GM12878 (cell line): ENCODE measurements around the gene CLEC18A. TPM values are rescaled to one million over a fixed set of nuclear protein-coding genes. Genes with fewer than 3 reads are reported as not detected.

ENCODE experiments used
- ATAC-seq: fragments of 200-7000 bp; cut with Tn5 transposase; 3 replicates; pipeline ENCODE4 v1.9.1; 2020; ENCODE audit warnings: mild to moderate bottlenecking, moderate library complexity
- BruUV-seq: library from RNA; stranded (reverse); fragments of 400-500 nt; replicated peaks from 2 replicates; lab custom pipeline; 2021; lab: Mats Ljungman, UMichigan
- CTCF ChIA-PET: fragments of 300-600 bp; sonication (Branson Sonifier 250); formaldehyde crosslinking; extraction: SDS; loops from one replicate; lab custom pipeline; 2021; ENCODE audit warnings: inconsistent platforms; lab: Yijun Ruan, JAX
- POLR2A ChIA-PET: fragments of 350-600 bp; formaldehyde crosslinking; extraction: SDS; loops from one replicate; lab custom pipeline; 2021; ENCODE audit warnings: inconsistent platforms; lab: Charles Lee
- RAD21 ChIA-PET: fragments of 300-600 bp; sonication (Branson Sonifier 250); formaldehyde crosslinking; loops from one replicate; lab custom pipeline; 2023; ENCODE audit warnings: antibody characterized with exemption; ENCODE audit not compliant: unreplicated experiment; lab: Charles Lee
- SMC1A ChIA-PET: fragments of 300-600 bp; sonication (Branson Sonifier 250); formaldehyde crosslinking; loops from one replicate; lab custom pipeline; 2023; ENCODE audit not compliant: unreplicated experiment, uncharacterized antibody; lab: Charles Lee
- DNase-seq: peaks from one replicate; pipeline ENCODE4 v3.0.0-alpha.2; 2011; ENCODE audit warnings: low read depth, low spot score
- FAIRE-seq: peaks from 3 replicates; lab custom pipeline; 2011; peaks lifted over from hg19 to GRCh38; lab: Jason Lieb, UNC
- H2AFZ ChIP-seq: 2 replicates; pipeline ENCODE4 v1.6.0; 2011; ENCODE audit warnings: low read depth, low read length, control low read depth; ENCODE audit not compliant: control insufficient read depth
- H3K27ac ChIP-seq: 2 replicates; pipeline ENCODE4 v1.5.1; 2011; ENCODE audit warnings: control low read depth; ENCODE audit not compliant: control insufficient read depth, insufficient read depth
- H3K27me3 ChIP-seq, 2 experiments: replicated peaks in 1 of 2; 2 replicates each; pipeline versions ENCODE4 v1.6.0 to v1.6.1; 2011; ENCODE audit warnings: low read length in 1 of 2; ENCODE audit not compliant: control insufficient read depth in 2 of 2, insufficient read depth in 2 of 2
- H3K36me3 ChIP-seq, 2 experiments: 2 replicates each; pipeline ENCODE4 v1.5.1; 2011; ENCODE audit warnings: low read length in 1 of 2; ENCODE audit not compliant: control insufficient read depth in 2 of 2, insufficient read depth in 2 of 2
- H3K4me1 ChIP-seq: 2 replicates; pipeline ENCODE4 v1.6.1; 2011; ENCODE audit warnings: mild to moderate bottlenecking, low read length, moderate library complexity, mixed read lengths; ENCODE audit not compliant: control insufficient read depth, insufficient read depth
- H3K4me2 ChIP-seq: 2 replicates; pipeline ENCODE4 v1.6.0; 2011; ENCODE audit warnings: control low read depth; ENCODE audit not compliant: control insufficient read depth, insufficient read depth
- H3K4me3 ChIP-seq: fragments of 200-600 bp; sonication (generic); 2 replicates; pipeline ENCODE4 v1.5.1; 2016
- H3K79me2 ChIP-seq: 2 replicates; pipeline ENCODE4 v1.6.0; 2011; ENCODE audit warnings: low read length; ENCODE audit not compliant: control insufficient read depth, insufficient read depth
- H3K9ac ChIP-seq: 2 replicates; pipeline ENCODE4 v1.8.0; 2011; ENCODE audit warnings: low read length, control low read depth, mixed read lengths; ENCODE audit not compliant: control insufficient read depth, insufficient read depth
- H3K9me3 ChIP-seq: replicated peaks from 3 replicates; pipeline ENCODE4 v1.5.1; 2011; ENCODE audit warnings: mild to moderate bottlenecking, low read length; ENCODE audit not compliant: control insufficient read depth, insufficient read depth
- H4K20me1 ChIP-seq: 2 replicates; pipeline ENCODE4 v1.6.0; 2011; ENCODE audit not compliant: control insufficient read depth, insufficient read depth
- ASH2L ChIP-seq: fragments of 300-600, 200-600 bp; sonication (generic); IDR thresholded peaks from 2 replicates; pipeline ENCODE4 v1.6.1; 2017; ENCODE audit warnings: low read depth, mild to moderate bottlenecking, borderline replicate concordance
- BCL11A ChIP-seq: IDR thresholded peaks from 2 replicates; pipeline ENCODE4 v1.6.1; 2011; ENCODE audit warnings: low read depth, low read length
- BHLHE40 ChIP-seq, 2 experiments: fragments of 450-650 bp in 1 of 2; IDR thresholded peaks; 2 replicates each; pipeline ENCODE4 v1.6.1; 2011 to 2017; ENCODE audit warnings: low read depth in 2 of 2, borderline replicate concordance in 1 of 2, improper control_type of control experiment in 1 of 2, low read length in 1 of 2, mild to moderate bottlenecking in 1 of 2
- CBFB ChIP-seq: IDR thresholded peaks from 2 replicates; pipeline ENCODE4 v1.6.1; 2016; ENCODE audit warnings: antibody characterized with exemption, low read depth
- FOXK2 ChIP-seq: fragments of 450-650 bp; IDR thresholded peaks from 2 replicates; pipeline ENCODE4 v1.6.1; 2017; ENCODE audit warnings: mild to moderate bottlenecking, moderate library complexity
- JUNB ChIP-seq: IDR thresholded peaks from 2 replicates; pipeline ENCODE4 v1.6.1; 2016; ENCODE audit warnings: antibody characterized with exemption, mild to moderate bottlenecking
- LARP7 ChIP-seq: fragments of 450-650 bp; IDR thresholded peaks from 2 replicates; pipeline ENCODE4 v1.6.1; 2017; ENCODE audit warnings: mild to moderate bottlenecking
- MXI1 ChIP-seq: fragments of 150-350 bp; IDR thresholded peaks from 2 replicates; pipeline ENCODE4 v1.6.1; 2011; ENCODE audit warnings: low read depth, mild to moderate bottlenecking, inconsistent platforms, low read length, improper control_type of control experiment
- NBN ChIP-seq: fragments of 450-650 bp; IDR thresholded peaks from 2 replicates; pipeline ENCODE4 v1.6.1; 2016
- NRF1 ChIP-seq: conservative IDR thresholded peaks from 2 replicates; pipeline ENCODE4 v1.6.1; 2011; ENCODE audit warnings: mild to moderate bottlenecking, low read depth, low read length, improper control_type of control experiment
- PML ChIP-seq: IDR thresholded peaks from 2 replicates; pipeline ENCODE4 v1.6.1; 2012; ENCODE audit warnings: low read length, inconsistent platforms
- PRDM15 ChIP-seq: fragments of 450-650 bp; formaldehyde crosslinking; IDR thresholded peaks from 2 replicates; pipeline ENCODE4 v1.4.0; 2020; ENCODE audit warnings: mild to moderate bottlenecking, moderate library complexity
- RAD21 ChIP-seq: IDR thresholded peaks from 2 replicates; pipeline ENCODE4 v1.6.1; 2011; ENCODE audit warnings: mild to moderate bottlenecking, low read depth, low read length, moderate library complexity; ENCODE audit not compliant: insufficient read depth
- SMAD5 ChIP-seq: IDR thresholded peaks from 2 replicates; pipeline ENCODE4 v1.6.1; 2016; ENCODE audit warnings: antibody characterized with exemption, low read depth
- SMARCA5 ChIP-seq: fragments of 450-650 bp; IDR thresholded peaks from 2 replicates; pipeline ENCODE4 v1.6.1; 2017; ENCODE audit warnings: mild to moderate bottlenecking
- ZBTB40 ChIP-seq: fragments of 450-650 bp; IDR thresholded peaks from 2 replicates; pipeline ENCODE4 v1.6.1; 2016; ENCODE audit warnings: mild to moderate bottlenecking, moderate library complexity, borderline replicate concordance
- WGBS: methylation state at CpG from one replicate; pipeline ENCODE4 v1.1.6; 2016; ENCODE audit warnings: low lambda C conversion rate; ENCODE audit not compliant: insufficient replicate concordance, insufficient coverage; ENCODE audit errors: missing lambda C conversion rate; 5-methylcytosine and 5-hydroxymethylcytosine counted together
- in situ Hi-C: fragments of 300-500 bp; cut with MboI; formaldehyde crosslinking; loops from 9 replicates; pipeline ENCODE4 v1.14.3; 2018; ENCODE audit warnings: mixed read lengths
- intact Hi-C: fragments of 100-400 bp; cut with micrococcal nuclease; formaldehyde crosslinking; loops from one replicate; pipeline ENCODE4 v1.14.2; 2022; ENCODE audit not compliant: unreplicated experiment
- polyA plus RNA-seq, 11 experiments: library from polyadenylated mRNA; depleted of rRNA in 4 of 11; unstranded in 6 of 11; stranded (reverse) in 5 of 11; fragments of >200 nt; fragmentation: Nextera tagmentation in 4 of 11; fragmentation: Illumina TruSeq in 1 of 11; extraction: Ambion mirVana in 4 of 11; extraction: Trizol in 1 of 11; gene quantifications; 1 replicate in 1 of 11; 2 replicates in 10 of 11; pipeline versions ENCODE4 v1.2.1 to v1.2.3, GENCODE V29; 2011 to 2016; ENCODE audit warnings: inconsistent platforms in 2 of 11, missing spikeins in 2 of 11, low read depth in 1 of 11
- total RNA-seq, 4 experiments: library from RNA; depleted of rRNA in 3 of 4; stranded (reverse); fragments of >200 nt in 3 of 4; fragmentation: Illumina TruSeq in 1 of 4; extraction: Trizol in 1 of 4; gene quantifications; 2 replicates each; pipeline versions ENCODE4 v1.2.1 to v1.2.3, GENCODE V29; 2013 to 2021

The CLEC18A gene
- total and polyA plus RNA-seq, 10 of the 15 experiments (the other 5 are each of a cell fraction or from before 2014, with no cell fraction given), result 0.03 to 0.26 (median 0.10) TPM; not detected in 4

GRCh38 chr16:69930117-69930776 lies 20.9 kb upstream of the CLEC18A start (continued):
- no peak for TF ChIP-seq PML
- TF ChIP-seq LARP7, result 0 out of 2 replicates have a peak, but pooled peaks have one; percentile 35
- TF ChIP-seq ZBTB40, result no peak
- TF ChIP-seq SMARCA5, result 0 out of 2 replicates have a peak, but pooled peaks have one; percentile 42
- TF ChIP-seq BCL11A, result no peak
- TF ChIP-seq JUNB, result no peak

- CTCF ChIA-PET, result interaction anchor here (1.4 to 4.8 kb wide), 2 partner anchors 134 to 207 kb away, joined by 3 to 114 read pairs; no protein-coding TSS in a partner anchor
- SMC1A ChIA-PET, result interaction anchor here (5.1 kb wide), 1 partner anchor 136 kb away, joined by 46 read pairs; no protein-coding TSS in a partner anchor
- no peak for TF ChIP-seq CBFB
- TF ChIP-seq PRDM15 (CRISPR knock-in tag), result no peak
- no peak for TF ChIP-seq RAD21
- no peak for TF ChIP-seq SMAD5
- TF ChIP-seq NRF1, result no peak
- no peak for TF ChIP-seq BHLHE40 (IDR thresholded peaks at IDR 0.05; ENCODE audit: borderline replicate concordance in 1 of 2, low read depth in 2 of 2, low read length in 1 of 2)
- no peak for TF ChIP-seq FOXK2
- no peak for TF ChIP-seq ASH2L
- no peak for TF ChIP-seq NBN
- no peak for TF ChIP-seq MXI1
These were observed 19.5 kb upstream of the CLEC18A start for GRCh38 chr16:69931631-69932030.

More at GRCh38 chr16:69931631-69932030, 19.5 kb upstream of the CLEC18A start:
- Histone ChIP-seq H3K4me1 (no peaks in the 10 kb centered on the region), H3K27me3 (no peaks in the 10 kb centered on the region), H3K9ac (no peak overlapping the region), H3K4me2 (no peak overlapping the region), H3K9me3 (no peaks in the 10 kb centered on the region), H3K79me2 (no peaks in the 10 kb centered on the region), H3K36me3 (peaks cover 4 to 11% of the 10 kb centered on the region in 2 experiments; a peak in 2 of 4 replicates), H2AFZ (no peak overlapping the region), H3K4me3 (no peak overlapping the region), H4K20me1 (no peaks in the 10 kb centered on the region; the same call in 1 of the 2 replicates), H3K27ac (no peak overlapping the region)
- in situ Hi-C loops (no loop called here), intact Hi-C loops (loop anchor here (5.0 kb wide), 1 partner anchor 224 kb away; no protein-coding TSS in a partner anchor)
- ChIA-PET RAD21 (no interaction called here), POLR2A (no interaction called here)
- 95% methylated on average over 13 of the region's 13 CpGs for WGBS
- DNase-seq (no peak), FAIRE-seq (no peak), ATAC-seq (no peak)
- no TSS peak for BruUV-seq
